Esophagus squamous epithelium (tissue), 4 donors: ENCODE results near the gene DNAH14.

ENCODE experiments used
- CTCF ChIP-seq, 6 experiments: fragments of 450-650 bp in 4 of 6; fragments of 200-600 bp in 2 of 6; sonication (generic) in 2 of 6; IDR thresholded peaks; one replicate each; pipeline ENCODE4 v1.5.1; 2016 to 2019; ENCODE audit warnings: antibody characterized with exemption in 6 of 6, mild to moderate bottlenecking in 4 of 6, moderate library complexity in 4 of 6
- POLR2A ChIP-seq, 4 donors: fragments of 450-650 bp; IDR thresholded peaks; one replicate each; pipeline ENCODE4 v1.6.1; 2017; ENCODE audit warnings: antibody characterized with exemption in 4 of 4, mild to moderate bottlenecking in 4 of 4, moderate library complexity in 3 of 4

- TF ChIP-seq CTCF (IDR thresholded peaks at IDR 0.05), result no peak
- TF ChIP-seq POLR2A (IDR thresholded peaks at IDR 0.05), result no peak
These were observed 47.2 kb upstream of the DNAH14 start for GRCh38 chr1:224882264-224882663.
